HCT116 (cell line): ENCODE measurements around the gene HERC2.
"Not testable (repeated sequence)": the region's sequence is repeated elsewhere in the genome, so short reads cannot be mapped to it uniquely, and the experiment has no call there.

Source experiments
- EGR1 ChIP-seq: IDR thresholded peaks from 2 replicates; pipeline ENCODE4 v1.6.1; 2012; ENCODE audit warnings: low read depth
- EZH2 ChIP-seq: fragments of 200-600 bp; sonication (generic); IDR thresholded peaks from 2 replicates; pipeline ENCODE4 v1.6.1; 2017; ENCODE audit warnings: antibody characterized with exemption, mixed run types
- MAX ChIP-seq: IDR thresholded peaks from 2 replicates; pipeline ENCODE4 v1.6.1; 2012
- YY1 ChIP-seq: IDR thresholded peaks from 2 replicates; pipeline ENCODE4 v1.6.1; 2011; ENCODE audit warnings: low read length, low read depth, moderate library complexity, mild to moderate bottlenecking; ENCODE audit not compliant: insufficient replicate concordance; ENCODE audit errors: extremely low read depth
- ZBTB33 ChIP-seq: IDR thresholded peaks from 2 replicates; pipeline ENCODE4 v1.6.1; 2011; ENCODE audit warnings: mild to moderate bottlenecking, low read length, moderate library complexity; ENCODE audit not compliant: insufficient replicate concordance; ENCODE audit errors: extremely low read depth
- TF ChIP-seq, protein P1 (sequence below), 3 experiments: fragments of 200-600 bp in 1 of 3; sonication (generic) in 1 of 3; IDR thresholded peaks in 2 of 3; conservative IDR thresholded peaks in 1 of 3; 2 replicates each; pipeline ENCODE4 v1.5.1; 2012 to 2017; ENCODE audit warnings: low read depth in 2 of 3, low read length in 2 of 3, antibody characterized with exemption in 1 of 3, borderline replicate concordance in 1 of 3, control low read depth in 1 of 3, mild to moderate bottlenecking in 1 of 3, mixed read lengths in 1 of 3, mixed run types in 1 of 3, moderate library complexity in 1 of 3; ENCODE audit not compliant: insufficient read depth in 1 of 3
- TF ChIP-seq, protein P2 (sequence below): IDR thresholded peaks from 2 replicates; pipeline ENCODE4 v1.6.1; 2012

- TF ChIP-seq, protein P1, sequence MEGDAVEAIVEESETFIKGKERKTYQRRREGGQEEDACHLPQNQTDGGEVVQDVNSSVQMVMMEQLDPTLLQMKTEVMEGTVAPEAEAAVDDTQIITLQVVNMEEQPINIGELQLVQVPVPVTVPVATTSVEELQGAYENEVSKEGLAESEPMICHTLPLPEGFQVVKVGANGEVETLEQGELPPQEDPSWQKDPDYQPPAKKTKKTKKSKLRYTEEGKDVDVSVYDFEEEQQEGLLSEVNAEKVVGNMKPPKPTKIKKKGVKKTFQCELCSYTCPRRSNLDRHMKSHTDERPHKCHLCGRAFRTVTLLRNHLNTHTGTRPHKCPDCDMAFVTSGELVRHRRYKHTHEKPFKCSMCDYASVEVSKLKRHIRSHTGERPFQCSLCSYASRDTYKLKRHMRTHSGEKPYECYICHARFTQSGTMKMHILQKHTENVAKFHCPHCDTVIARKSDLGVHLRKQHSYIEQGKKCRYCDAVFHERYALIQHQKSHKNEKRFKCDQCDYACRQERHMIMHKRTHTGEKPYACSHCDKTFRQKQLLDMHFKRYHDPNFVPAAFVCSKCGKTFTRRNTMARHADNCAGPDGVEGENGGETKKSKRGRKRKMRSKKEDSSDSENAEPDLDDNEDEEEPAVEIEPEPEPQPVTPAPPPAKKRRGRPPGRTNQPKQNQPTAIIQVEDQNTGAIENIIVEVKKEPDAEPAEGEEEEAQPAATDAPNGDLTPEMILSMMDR (IDR thresholded peaks at IDR 0.05 in 2 of 3, conservative IDR thresholded peaks at IDR 0.05 in 1 of 3; ENCODE audit: borderline replicate concordance in 1 of 3, insufficient read depth in 1 of 3, low read depth in 2 of 3, low read length in 2 of 3) = not testable (repeated sequence)
- not testable (repeated sequence) for TF ChIP-seq EGR1, EZH2, YY1, ZBTB33, MAX
- TF ChIP-seq, protein P2, sequence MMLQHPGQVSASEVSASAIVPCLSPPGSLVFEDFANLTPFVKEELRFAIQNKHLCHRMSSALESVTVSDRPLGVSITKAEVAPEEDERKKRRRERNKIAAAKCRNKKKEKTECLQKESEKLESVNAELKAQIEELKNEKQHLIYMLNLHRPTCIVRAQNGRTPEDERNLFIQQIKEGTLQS = not testable (repeated sequence)
These were observed 11.5 kb downstream of the HERC2 start for GRCh38 chr15:28310454-28310853.
